Stromal cell of bone marrow (primary cell): ENCODE measurements around the gene RTP2.

Experiments
- DNase-seq: peaks from one replicate; pipeline ENCODE4 v3.0.0-alpha.2; 2012; ENCODE audit warnings: low read depth

Gene RTP2

DNA sequence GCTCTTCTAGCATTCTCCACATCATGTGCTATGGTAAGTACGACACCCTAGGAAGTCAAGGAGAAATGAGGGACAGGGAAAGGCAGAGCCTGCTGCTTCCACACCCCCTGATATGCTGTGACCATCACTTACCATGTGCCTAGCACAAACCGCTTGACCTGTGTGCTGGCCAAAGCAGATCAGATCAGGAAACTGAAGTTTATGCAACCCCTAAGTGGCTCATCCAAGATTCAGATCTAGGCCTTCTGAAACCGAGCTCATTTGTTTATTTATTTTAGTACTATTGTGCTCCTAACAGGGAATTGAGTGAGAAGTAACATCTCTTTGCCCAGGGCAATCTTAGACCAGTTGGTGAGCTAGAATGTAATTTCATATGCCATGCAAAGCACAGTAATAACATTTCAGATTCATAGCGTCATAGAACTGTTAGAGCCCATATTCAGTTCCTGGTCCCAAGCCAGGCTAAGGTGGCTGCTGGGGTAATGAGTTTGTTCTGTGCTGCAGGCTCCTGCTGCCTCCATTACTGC lies at the start of gene RTP2:
TSS of gene RTP2 (minus strand) at position 51 of the 527 bp plus-strand sequence. CDS start 429 bp downstream, outside the sequence.
- DNase-seq: no peak

DNA sequence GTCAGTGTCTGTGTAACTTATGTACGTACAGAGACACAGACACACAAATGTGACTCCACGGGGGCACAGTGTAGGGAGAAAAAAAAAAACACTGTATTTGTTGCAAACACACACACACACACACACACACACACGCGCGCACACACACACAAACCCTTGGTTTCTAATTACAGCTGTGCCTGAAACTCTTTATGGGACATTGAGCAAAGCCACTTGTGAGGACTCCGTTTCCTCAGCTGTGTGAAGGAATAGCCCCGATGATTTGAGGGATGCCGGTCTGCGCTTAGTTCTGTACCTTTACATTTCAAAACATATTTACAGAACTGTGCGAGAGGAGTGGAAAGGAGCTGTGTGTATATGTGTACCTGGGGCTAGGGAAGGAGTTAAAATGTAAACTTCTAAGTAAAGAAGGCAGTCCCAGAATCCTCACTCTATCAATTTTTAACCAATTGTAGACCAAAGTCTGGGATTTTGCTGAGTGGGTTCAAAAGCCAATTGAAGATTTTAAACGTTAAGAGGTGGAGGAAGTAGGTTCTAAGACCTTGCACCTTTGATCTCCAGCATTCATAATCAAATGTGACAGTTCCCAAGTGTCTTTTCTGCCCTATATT lies 48.3 kb upstream of the RTP2 start:
- DNase-seq: no peak

DNA sequence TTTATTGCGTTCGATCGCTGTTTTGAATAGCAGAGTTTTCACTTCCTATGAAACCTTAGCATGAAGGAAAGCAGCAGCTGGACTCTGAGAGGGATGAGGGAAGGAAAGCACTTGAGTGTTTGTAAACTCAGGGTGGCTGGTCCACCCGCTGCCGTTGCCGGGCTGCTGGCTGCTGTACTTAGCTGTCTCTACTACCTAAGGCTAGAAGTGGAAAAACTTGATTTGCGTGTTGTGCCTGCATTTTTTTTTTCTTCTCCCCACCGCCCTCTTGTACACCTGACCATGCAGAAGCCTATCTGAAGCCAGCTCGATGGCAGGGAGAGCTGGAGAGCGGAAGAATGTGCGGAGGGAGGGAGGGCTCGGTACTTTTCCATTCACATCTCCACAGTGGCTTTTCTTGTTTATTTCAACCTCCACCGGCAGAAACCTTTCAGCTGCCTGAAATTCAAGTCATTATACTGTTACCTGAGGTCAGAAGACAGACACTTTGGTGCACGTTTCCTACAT lies 47.7 kb upstream of the RTP2 start:
- no peak for DNase-seq

GRCh38 chr3:187748050-187748481 lies 45.7 kb upstream of the RTP2 start:
- DNase-seq: peak; percentile 81

DNA sequence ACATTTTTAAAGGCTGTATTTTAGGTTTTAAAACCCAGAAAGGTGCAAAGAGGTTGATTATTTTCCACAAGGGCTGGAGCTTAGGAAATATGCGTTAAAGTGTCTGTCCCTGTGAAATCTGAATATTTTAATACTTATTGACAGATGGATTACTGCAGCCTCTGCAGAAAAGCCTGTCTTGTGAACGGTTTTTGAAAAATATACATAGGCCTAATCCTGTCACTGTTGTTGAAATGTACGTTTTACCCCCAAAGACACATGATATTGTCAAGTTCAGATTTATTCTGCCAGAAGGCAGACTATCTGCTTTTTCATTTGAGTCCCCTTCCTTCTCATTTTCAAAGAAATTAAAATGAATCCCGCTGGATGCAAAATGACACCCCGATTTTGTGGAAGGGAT lies 45.1 kb upstream of the RTP2 start:
- DNase-seq: no peak

GRCh38 chr3:187746442-187747281 lies 44.3 kb upstream of the RTP2 start:
- DNase-seq: no peak

DNA sequence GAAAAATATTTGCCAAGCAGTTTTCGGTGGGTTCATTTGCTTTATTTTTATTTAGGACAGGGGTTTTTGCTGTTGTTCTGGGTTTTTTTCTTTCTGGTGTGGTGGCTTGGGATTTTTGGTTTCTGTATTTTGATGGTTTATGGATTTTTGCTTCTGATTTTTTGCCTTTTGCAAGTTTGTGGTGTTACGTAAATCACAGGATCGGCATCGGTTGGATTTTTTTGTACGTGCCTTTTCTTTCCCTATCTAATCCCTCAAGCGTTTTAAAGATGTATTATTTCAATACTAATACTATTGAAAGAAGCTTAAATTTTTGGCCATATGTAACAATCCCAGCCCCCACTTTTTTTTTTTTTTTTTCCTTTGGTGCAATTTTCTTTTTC lies 43.7 kb upstream of the RTP2 start:
- DNase-seq: no peak

- DNase-seq: peak; percentile 98
Measured at GRCh38 chr3:187745201-187746058, 43.1 kb upstream of the RTP2 start, which contains the start of gene BCL6. Gene BCL6 (minus strand): TSS chr3:187745468. CDS start chr3:187733693, 11,775 bp downstream.

DNA sequence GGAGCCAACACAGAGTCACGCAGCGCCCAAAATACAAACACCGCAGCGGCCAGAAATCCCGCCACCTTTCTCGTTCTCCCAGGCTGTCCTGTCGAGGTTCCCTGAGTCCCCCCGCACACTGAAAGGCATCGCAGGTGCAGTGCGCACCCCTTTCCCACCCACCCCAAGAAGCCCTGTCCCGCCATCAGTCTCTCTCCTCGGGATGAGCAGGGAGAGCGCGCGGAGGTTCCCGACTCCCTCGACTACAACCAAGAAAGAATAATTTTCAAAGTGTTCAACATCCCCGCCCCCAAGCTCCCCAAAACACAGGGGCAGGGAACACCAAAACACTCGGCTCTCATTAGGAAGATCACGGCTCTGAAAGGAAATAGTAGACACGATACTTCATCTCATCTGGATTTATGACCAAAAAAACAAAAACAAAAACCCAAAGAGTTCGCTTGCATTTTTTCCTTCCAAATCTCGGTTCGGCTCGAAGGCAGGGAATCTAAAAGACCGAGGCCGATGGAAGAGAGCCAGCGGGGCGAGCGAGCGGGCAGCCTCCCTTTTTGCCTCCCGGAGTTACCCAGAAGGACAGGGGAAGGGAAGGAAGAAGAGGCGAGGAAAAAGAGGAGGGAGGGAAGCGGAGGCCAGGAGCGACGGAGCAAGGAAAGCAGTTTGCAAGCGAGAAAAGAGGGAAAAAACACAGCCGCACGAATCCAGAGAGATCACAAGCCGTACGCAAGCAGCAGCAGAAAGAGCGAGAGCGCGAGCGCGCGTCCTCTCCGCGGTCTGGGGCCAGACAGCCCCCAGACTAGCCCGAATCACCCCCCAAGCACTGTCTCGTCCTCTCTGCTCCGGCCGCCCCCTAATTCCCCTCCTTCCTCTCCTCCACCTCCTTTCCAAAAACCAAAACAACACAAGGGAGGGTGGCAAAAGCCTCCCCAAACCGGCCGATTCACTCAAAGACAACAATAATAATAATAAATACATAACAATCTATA lies 42.1 kb upstream of the RTP2 start:
- DNase-seq: no peak

GRCh38 chr3:187743195-187744141 lies 41.1 kb upstream of the RTP2 start:
- DNase-seq: no peak

GRCh38 chr3:187742351-187743171 lies 40.2 kb upstream of the RTP2 start:
- DNase-seq: no peak

DNA sequence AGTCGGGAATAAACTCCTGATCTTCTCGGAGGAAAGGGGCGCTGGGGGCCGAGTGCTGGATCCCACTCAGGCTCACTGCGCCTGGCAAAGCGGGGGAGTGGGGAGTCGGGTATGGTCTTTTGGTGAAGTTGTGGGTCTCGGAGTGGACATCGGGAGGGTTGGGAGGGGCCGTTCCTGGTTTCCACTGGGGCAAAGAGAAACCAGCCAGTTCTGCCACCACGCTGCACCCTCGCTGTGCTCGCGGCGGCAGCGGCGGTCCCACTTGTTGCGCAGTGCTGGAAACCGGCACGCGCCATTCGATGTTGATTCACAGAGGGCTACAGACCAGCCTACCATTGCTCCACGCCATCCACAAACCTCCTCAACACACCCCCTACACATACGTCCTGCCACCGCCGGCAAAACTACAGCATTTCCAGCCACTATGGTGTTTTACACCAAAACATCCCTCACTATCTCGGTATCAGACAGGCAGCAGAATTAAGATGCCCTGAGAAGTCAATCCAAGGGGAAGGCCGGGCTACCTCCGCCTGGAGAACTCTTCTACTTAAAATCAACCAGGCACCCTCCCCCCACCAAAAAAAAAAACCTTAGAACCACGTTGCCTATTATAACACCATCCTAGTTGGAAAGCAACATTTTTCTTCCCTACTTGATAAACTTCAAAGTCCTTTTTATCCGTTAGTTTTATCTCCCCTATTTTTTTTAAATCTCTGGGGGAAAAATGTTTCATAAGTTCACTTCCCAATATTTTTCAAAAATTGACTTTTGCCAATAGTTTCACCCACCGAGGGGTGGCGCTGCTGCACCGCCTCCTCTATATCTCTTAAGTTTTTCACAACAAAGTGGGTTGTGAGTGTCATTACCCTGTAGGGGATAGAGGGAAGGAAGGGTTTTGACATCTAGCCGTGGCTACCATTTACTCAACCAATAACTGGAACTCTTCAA lies 39.3 kb upstream of the RTP2 start:
- no peak for DNase-seq

GRCh38 chr3:187740421-187741399 lies 38.4 kb upstream of the RTP2 start:
- DNase-seq: no peak

- DNase-seq: peak; percentile 79
Measured at GRCh38 chr3:187739561-187740332, 37.4 kb upstream of the RTP2 start.

DNA sequence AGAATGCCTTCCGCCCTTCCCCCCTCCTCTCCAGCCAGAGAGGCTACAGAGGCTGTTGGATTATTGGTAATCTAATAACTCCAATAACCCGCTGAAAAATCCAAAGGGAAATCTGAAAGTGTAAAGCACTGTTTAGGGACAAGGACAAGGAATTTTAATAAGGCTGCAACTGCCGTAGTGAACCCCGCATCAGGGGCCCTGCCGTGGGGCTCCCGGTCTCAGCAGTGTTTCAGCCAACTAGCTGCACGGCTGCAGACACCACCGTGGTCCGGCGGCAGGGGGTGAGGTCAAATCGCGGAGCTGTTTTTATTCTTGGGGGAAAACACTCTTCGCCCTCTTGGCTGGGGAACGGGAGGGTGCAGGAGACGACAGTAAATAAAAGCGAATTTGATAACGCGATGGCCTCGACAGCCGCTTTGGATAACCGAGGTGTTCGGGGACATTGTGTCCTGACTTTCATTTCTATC lies 36.8 kb upstream of the RTP2 start:
- DNase-seq: no peak
